Measurements from ENCODE around the gene CTCFL. TPM values are rescaled to one million over a fixed set of nuclear protein-coding genes. Genes with fewer than 3 reads are reported as not detected.

The CTCFL gene
- total RNA-seq, 1 donor from 2014 or later: 0.12 TPM

DNA sequence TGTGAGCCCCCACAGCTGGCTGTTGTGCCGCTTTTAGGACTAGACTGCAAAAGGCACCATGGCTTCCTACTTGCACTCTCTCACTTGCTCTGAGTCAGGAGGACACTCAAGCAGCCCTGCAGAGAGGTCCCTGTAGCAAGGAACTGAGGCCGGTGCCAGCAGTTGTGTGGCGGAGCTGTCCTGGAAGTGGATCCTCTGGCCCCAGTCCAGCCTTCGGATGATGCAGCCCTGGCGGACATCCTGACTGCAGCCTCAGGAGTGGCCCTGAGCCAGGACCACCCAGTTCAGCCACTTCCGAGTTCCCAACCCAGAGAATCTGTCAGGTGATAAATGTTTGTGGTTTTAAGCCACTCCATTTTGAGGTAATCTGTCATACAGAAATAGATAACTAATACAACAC, 17.5 kb downstream of the CTCFL start:
- H3K4me3 ChIP-seq (ENCODE audit: low read depth, low read length): no peak overlapping the region
- no peak for DNase-seq (ENCODE audit: low read depth)
- TF ChIP-seq, protein P1, sequence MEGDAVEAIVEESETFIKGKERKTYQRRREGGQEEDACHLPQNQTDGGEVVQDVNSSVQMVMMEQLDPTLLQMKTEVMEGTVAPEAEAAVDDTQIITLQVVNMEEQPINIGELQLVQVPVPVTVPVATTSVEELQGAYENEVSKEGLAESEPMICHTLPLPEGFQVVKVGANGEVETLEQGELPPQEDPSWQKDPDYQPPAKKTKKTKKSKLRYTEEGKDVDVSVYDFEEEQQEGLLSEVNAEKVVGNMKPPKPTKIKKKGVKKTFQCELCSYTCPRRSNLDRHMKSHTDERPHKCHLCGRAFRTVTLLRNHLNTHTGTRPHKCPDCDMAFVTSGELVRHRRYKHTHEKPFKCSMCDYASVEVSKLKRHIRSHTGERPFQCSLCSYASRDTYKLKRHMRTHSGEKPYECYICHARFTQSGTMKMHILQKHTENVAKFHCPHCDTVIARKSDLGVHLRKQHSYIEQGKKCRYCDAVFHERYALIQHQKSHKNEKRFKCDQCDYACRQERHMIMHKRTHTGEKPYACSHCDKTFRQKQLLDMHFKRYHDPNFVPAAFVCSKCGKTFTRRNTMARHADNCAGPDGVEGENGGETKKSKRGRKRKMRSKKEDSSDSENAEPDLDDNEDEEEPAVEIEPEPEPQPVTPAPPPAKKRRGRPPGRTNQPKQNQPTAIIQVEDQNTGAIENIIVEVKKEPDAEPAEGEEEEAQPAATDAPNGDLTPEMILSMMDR (conservative IDR thresholded peaks at IDR 0.05; ENCODE audit: low read depth, low read length): no peak

DNA sequence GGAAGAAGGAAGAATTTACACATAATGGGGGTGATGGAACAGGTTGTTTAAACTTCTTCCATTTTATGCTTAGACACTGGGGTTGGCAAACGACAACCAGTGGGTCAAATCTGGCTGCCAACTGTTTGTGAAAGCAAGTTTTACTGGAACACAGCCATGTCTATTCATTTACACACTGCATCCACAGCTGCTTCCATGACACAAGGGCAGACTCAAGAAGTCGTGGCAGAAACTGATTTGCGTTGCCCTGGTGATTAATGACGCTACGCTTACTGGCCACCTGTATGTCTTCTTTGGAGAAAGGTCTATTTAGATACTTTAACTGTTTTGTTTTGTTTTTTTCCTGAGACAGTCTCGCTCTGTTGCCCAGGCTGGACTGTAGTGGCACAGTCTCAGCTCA, 19.0 kb downstream of the CTCFL start:
- TF ChIP-seq, protein P1 (conservative IDR thresholded peaks at IDR 0.05; ENCODE audit: low read depth, low read length): no peak
- no peak overlapping the region for H3K4me3 ChIP-seq (ENCODE audit: low read depth, low read length)
- DNase-seq (ENCODE audit: low read depth): no peak

DNA sequence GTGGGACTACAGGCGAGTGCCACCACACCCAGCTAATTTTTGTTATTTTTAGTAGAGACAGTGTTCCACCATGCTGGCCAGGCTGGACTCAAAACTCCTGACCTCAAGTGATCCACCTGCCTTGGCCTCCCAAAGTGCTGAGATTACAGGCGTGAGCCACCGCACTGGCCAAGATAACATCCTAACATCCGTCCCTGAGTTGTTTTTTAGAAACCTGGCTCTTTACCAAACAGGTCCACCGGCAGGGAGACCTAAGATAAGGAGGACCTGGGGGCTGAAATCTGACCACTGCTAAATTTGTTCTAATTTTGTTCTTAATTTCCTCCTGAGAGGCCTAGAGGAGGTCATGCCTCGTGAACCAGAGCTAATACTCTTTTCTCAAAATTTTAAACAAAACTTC, 20.5 kb downstream of the CTCFL start:
- H3K4me3 ChIP-seq (ENCODE audit: low read depth, low read length): no peak overlapping the region
- TF ChIP-seq, protein P1 (conservative IDR thresholded peaks at IDR 0.05; ENCODE audit: low read depth, low read length): no peak
- no peak for DNase-seq (ENCODE audit: low read depth)

DNA sequence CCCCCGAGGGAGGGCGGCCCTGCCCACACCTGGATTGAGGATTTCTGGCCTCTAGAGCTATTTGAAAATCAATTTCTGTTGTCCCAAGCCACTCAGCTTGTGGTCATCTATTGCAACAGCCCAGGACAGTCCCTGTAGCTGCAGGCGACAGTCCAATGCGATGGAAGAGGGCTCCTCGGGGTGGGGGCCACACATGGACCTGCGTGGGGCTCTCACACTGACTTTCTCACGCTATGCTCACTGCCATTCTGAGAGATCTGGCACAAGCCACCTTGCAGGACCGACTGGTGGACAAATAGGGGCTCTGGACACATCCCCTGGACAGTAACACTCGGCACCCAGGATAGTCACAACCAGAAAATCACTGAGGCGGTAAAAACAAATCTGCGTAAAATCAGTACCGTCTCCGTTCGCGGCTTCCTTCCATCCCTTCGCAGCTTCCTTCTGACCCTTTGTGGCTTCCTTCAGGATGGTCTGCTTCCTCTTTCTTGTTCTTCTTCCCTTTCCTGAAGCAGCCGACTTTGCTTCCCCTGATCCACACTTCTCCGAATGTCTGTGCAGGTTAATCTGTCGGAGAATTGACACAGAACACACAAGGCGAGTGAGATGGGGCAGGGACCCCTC, 21.8 kb downstream of the CTCFL start:
- TF ChIP-seq, protein P1 (conservative IDR thresholded peaks at IDR 0.05; ENCODE audit: low read depth, low read length): no peak
- DNase-seq (ENCODE audit: low read depth): no peak
- no peak overlapping the region for H3K4me3 ChIP-seq (ENCODE audit: low read depth, low read length)

DNA sequence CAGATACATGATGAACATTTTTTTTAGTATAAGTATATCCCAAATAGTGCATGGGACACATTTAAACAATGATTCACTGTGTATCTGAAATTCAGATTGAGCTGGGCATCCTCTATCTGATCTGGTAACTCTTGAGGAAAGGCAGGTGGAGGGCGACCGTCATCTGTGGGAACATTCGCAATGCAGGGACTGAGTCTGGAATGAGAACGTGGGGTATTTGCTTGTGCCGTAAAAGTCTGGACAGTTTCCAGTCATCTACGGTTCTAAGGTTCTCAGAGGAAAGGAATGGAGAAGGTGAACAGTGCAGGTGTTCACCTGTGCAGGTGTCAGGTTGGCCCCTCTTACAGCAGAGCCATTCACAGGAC, 22.6 kb downstream of the CTCFL start:
- H3K4me3 ChIP-seq (ENCODE audit: low read depth, low read length): no peak overlapping the region
- TF ChIP-seq, protein P1 (conservative IDR thresholded peaks at IDR 0.05; ENCODE audit: low read depth, low read length): no peak
- DNase-seq (ENCODE audit: low read depth): no peak

DNA sequence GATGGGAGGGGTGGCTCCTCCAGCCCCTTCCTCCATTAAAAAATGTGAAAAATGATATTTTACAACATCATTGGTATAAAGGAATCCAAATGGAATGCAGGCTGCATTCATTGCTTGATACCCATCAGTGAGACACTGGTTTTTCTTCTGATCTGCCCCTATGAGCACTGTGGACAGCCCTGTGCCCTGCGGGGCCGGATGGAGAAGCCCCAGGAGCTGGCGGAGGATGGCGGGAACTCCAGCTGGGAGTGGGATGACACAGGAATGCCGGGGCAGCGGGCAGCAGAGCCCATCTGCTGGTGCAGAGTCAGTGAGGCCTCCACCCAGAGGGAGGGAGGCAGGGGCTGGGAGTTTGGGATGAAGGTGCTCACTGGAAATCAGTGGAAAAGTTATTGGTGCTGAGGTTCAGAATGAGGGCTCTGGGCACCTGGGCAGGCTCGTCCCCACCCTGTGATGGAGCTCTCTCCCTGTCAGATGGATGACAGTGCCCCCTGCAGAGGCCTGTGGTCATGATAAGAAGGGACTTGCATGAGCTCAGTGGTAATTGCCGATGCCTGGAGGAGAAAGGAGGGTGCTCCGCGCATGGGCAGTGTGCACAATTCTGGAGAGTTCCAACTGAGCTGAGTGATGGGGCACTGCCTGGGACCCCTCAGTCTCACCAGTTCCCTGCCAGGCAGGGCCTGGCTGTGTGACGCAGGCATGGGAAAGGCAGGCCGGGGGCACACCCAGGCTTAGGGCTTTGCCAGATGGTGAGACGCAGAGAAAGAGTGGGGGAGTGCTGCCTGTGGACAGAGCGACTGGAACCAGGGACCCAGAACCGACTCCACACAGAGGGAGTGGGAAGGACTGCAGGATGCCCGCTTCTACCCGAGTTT, 23.2 kb downstream of the CTCFL start:
- DNase-seq (ENCODE audit: low read depth): no peak
- TF ChIP-seq, protein P1 (conservative IDR thresholded peaks at IDR 0.05; ENCODE audit: low read depth, low read length): no peak
- no peak overlapping the region for H3K4me3 ChIP-seq (ENCODE audit: low read depth, low read length)
